GM12865 (cell line): ENCODE data around the gene OGA.

ENCODE experiments used
- DNase-seq: peaks from one replicate; pipeline ENCODE4 v3.0.0; 2010; ENCODE audit warnings: low read depth
- H3K4me3 ChIP-seq: 2 replicates; pipeline ENCODE4 v1.5.1; 2011; ENCODE audit warnings: mild to moderate bottlenecking, low read depth, low read length, control low read depth
- TF ChIP-seq, protein P1 (sequence below): IDR thresholded peaks from 2 replicates; pipeline ENCODE4 v1.5.1; 2011; ENCODE audit warnings: low read length, control low read depth, low read depth, inconsistent platforms; ENCODE audit not compliant: insufficient read depth; ENCODE audit errors: missing control alignments

OGA gene

DNA sequence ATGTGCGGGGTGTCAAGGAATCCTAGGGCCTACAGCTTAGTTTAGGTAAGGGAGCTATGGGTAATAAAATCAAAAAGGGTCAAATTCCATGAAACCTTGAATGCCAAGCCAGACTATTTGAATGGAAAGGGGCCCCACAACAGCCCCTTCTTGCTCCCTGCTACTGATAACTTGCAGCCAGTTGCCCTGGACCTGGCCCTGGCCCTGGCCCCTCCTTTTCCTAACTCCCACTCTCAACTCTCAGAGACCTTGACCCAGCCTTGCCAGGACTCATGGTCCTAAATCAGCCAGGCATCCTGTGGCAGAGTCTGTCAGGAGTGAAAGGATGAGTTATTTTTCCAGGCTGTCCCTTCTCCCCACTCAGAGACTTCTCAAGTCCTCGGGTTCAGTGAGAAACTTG is 19.5 kb upstream of the OGA start:
- TF ChIP-seq, protein P1, sequence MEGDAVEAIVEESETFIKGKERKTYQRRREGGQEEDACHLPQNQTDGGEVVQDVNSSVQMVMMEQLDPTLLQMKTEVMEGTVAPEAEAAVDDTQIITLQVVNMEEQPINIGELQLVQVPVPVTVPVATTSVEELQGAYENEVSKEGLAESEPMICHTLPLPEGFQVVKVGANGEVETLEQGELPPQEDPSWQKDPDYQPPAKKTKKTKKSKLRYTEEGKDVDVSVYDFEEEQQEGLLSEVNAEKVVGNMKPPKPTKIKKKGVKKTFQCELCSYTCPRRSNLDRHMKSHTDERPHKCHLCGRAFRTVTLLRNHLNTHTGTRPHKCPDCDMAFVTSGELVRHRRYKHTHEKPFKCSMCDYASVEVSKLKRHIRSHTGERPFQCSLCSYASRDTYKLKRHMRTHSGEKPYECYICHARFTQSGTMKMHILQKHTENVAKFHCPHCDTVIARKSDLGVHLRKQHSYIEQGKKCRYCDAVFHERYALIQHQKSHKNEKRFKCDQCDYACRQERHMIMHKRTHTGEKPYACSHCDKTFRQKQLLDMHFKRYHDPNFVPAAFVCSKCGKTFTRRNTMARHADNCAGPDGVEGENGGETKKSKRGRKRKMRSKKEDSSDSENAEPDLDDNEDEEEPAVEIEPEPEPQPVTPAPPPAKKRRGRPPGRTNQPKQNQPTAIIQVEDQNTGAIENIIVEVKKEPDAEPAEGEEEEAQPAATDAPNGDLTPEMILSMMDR: no peak
- no peak for DNase-seq
- no peak overlapping the region for H3K4me3 ChIP-seq

DNA sequence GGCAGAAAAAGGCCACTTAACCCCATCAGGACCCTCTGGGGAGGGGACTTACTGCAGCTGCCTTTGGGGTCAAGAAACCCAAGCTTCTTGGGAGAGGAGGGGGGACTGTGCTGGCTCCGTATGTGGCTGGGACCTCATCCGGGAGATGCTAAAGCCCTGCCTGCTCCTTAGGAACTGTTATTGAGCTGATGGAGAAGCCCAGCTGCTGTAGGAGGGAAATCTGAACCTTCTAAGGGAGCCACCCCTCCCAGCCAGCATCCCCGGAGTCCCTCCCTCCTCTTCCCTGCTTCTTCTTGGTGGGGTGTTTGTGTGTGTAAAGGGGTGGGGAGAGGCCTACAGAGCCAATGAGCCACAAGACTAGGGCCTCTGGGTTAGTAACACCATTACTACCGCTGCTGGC is 17.1 kb upstream of the OGA start:
- TF ChIP-seq, protein P1: no peak
- no peak for DNase-seq
- no peak overlapping the region for H3K4me3 ChIP-seq

DNA sequence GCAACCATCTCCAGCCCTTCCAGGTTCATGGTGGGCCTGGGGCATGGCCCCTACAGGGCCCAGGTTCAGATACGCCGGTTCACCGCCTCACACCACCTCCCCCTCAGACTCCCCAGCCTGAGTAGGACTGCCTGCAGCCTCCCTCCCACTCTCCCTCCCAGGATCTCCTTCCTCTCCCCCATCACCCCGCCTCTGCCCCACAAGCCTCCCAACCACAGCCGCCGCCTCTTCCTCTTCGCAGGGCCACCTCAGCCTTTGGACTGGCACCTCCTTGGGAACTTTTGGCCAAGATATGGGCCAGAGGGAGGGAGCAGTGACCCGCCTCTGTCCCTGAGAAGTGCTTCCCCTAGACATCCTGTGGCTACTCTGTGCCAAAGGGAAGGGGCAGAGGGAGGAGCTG is 16.1 kb upstream of the OGA start:
- no peak overlapping the region for H3K4me3 ChIP-seq
- no peak for DNase-seq
- TF ChIP-seq, protein P1: no peak

DNA sequence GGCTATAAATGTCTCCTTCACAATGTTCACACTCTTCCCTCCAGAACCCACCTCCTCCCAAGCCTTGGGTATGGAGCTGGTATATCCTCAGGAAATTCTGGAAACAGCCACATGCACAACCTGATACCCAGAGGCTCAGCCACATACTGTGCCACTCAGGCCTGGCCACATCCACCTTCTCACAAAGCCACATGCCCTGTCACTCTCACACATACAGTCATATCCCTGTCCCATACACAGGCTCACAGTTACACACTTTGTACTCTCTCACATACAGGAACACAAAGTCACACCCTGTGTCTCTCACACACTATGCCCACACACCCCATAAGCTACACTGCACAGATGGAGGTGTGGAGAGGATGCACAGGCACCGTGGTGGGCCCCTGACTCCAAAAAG is 15.2 kb upstream of the OGA start:
- no peak for DNase-seq
- no peak overlapping the region for H3K4me3 ChIP-seq
- TF ChIP-seq, protein P1: no peak

DNA sequence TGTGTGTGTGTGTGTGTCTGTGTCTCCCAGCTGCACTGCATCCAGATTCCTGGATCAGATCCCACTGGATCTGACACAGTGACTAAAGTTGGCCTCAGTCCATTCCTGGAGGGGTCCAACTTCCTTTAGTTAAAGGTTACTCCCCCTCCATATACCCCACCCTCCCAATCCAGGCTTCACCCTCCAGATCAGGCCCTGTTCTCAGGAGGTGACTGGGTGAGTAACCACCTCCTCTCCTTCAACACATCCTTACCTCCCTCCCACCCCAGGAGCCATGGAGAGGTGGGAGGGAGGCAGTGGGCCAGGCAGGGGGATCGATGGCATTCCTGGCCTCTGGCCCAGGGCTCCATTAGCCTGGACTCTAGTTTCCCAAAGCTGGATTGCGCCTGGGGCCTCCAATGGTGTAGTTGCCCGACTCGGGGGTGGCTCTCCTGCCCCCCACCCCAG is 14.1 kb upstream of the OGA start:
- TF ChIP-seq, protein P1: no peak
- DNase-seq: no peak
- H3K4me3 ChIP-seq: no peak overlapping the region

DNA sequence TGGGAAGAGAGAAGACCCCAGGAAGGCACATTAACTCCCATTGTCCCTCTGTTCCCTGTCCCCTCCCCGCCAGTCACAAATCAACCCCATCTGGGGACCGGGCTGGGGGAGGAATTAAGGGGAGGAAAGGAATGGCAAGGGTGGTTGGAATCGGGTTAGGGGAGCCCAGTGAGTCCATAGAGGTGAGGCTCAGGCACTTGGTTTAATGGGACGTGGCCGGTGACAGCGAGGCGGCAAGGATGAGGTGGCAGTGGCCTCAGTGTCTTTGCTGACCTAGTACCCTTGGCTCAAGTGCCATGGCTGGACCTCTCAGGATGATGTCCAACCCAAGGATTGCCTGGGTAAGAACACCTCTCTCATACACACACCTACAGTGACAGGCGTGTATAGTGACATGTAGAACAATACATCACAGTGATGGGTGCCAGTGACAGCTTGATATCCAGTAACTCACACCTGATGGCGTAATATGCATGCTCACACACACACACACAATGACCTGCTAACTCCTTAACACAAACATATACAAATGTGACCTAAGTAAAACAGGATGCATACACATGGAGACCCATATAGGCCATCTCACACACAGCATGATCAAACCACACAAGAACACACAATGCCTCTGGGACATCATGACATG is 13.0 kb upstream of the OGA start:
- no peak for DNase-seq
- TF ChIP-seq, protein P1: no peak
- peak overlapping the region; percentile 65 for H3K4me3 ChIP-seq

DNA sequence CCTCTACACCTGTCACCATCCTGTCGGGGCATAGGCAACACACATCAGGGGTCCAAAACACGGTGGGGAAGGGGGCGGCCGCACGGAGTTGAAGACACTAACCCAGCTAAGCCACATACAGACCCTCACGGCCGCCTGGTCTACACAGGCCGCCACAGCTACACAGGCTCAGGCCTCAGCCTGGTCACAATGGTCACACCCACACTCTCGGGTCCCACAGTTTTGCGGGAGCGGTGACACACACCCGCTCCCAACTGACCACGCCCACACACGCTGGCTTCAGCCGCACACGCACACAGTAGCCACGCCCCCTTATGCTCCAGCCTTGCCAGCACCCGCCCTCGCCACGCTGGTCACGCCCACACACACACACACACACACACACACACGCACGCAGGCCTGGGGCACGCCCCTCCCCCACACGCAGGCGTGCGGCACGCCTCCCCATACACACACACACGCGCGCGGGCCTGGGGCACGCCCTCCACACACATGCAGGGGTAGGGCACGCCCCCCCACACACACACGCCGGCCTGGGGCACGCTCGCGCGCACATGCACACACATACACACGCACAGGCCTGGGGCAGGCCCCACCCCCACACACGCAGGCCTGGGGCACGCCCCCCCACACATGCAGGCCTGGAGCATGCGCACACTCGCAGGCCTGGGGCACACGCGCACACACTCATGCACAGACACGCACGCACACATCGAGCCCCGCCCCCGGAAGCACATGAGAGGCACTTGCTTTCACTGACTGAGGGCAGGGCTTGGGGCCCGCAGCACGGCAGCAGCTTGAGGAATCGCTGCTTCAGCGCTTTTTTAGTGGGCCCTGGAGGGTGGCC is 12.3 kb upstream of the OGA start:
- DNase-seq: peak; percentile 96

More for the DNA sequence above, 12.3 kb upstream of the OGA start:
- peak overlapping the region; percentile 65 for H3K4me3 ChIP-seq
- TF ChIP-seq, protein P1: no peak
